ENCODE measurements around the gene ZNF821. TPM values are rescaled to one million over a fixed set of nuclear protein-coding genes. Genes with fewer than 3 reads are reported as not detected.

ZNF821 gene
- total and polyA plus RNA-seq, 2 experiments from 2014 or later: 13.5 to 24.4 TPM

DNA sequence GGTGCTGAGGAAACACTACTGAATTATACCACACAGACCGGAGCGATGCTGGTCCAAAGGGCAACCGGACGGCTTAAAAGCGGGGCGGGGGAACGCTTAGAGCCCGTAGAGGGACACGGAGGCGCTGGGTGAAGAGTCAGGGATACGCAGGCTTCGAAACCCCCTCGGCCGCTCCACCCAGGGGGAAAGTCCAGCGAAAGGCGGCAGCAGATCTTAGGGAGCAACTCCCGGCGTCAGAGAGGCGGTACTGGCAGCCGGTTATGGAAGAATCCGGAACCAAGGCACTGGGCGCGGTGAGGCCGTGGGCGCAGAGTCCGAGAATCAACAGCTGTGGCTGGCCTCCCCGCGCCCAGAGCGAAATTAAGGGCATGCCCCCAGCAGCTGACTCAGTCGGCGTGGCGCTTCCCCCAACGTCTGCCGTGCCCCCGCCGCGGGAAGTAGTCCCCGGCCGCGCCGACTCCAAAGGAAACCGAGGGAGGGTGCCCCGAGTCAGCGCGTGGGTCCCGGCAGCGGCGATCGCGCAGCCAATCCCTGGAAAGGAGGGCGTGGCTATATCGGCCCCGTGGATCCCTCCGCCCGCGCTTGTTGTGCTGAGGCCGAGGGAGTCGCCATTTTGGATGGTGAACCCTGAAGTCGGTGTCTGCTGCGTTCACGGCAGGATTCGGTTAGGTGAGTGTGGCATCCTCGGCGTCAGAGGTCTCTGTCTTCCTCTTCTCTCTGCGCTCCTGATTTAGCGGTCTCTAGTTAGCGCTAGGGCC is 11.1 kb upstream of the ZNF821 start, which contains the start of gene IST1:
Gene IST1, plus strand, starts transcription at position 611 of the 758 bp plus-strand sequence. CDS start 20,110 bp downstream, outside the sequence.
- under 1% methylated on average over 67 of the region's 67 CpGs for WGBS (ENCODE audit: low lambda C conversion rate, missing lambda C conversion rate)
- peaks cover 38% of the 10 kb centered on the region for H4K20me1 ChIP-seq (ENCODE audit: insufficient read depth, poor library complexity, severe bottlenecking)
- H2AFZ ChIP-seq: peak within 1 kb of the TSS; percentile 61
- H3K27ac ChIP-seq: peak within 1 kb of the TSS; percentile 100
- no peak for TF ChIP-seq EZH2 (IDR thresholded peaks at IDR 0.05; ENCODE audit: borderline replicate concordance)
- peak within 1 kb of the TSS; percentile 87 for H3K4me2 ChIP-seq
- H3K4me1 ChIP-seq (ENCODE audit: insufficient read depth): peaks cover 10% of the 10 kb centered on the region
- peak within 1 kb of the TSS; percentile 89 for H3K4me3 ChIP-seq
- no peaks in the 10 kb centered on the region for H3K36me3 ChIP-seq (replicated peaks; ENCODE audit: insufficient read depth, low read depth)
- no peaks in the 10 kb centered on the region for H3K9me2 ChIP-seq (replicated peaks; ENCODE audit: insufficient read depth)
- H3K27me3 ChIP-seq: no peaks in the 10 kb centered on the region
- H3K79me2 ChIP-seq: peaks cover 53% of the 10 kb centered on the region
- H3K9me3 ChIP-seq (ENCODE audit: low read depth): no peaks in the 10 kb centered on the region
- DNase-seq (ENCODE audit: low spot score): peak; percentile 99

GRCh38 chr16:71894229-71894920 is 10.4 kb upstream of the ZNF821 start:
- peaks cover 46% of the 10 kb centered on the region for H3K79me2 ChIP-seq
- peaks cover 10% of the 10 kb centered on the region for H3K4me1 ChIP-seq (ENCODE audit: insufficient read depth)
- no peaks in the 10 kb centered on the region for H3K9me3 ChIP-seq (ENCODE audit: low read depth)
- DNase-seq (ENCODE audit: low spot score): peak; percentile 67
- no peak for TF ChIP-seq EZH2phosphoT487 (IDR thresholded peaks at IDR 0.05; ENCODE audit: low read depth, severe bottlenecking, unreplicated experiment)
- peak; percentile 4 for TF ChIP-seq CTCF (IDR thresholded peaks at IDR 0.05; ENCODE audit: poor library complexity)
- H4K20me1 ChIP-seq (ENCODE audit: insufficient read depth, poor library complexity, severe bottlenecking): peaks cover 31% of the 10 kb centered on the region
- H3K27me3 ChIP-seq: no peaks in the 10 kb centered on the region
- peak overlapping the region; percentile 59 for H2AFZ ChIP-seq
- H3K4me3 ChIP-seq: peak overlapping the region; percentile 56
- H3K9me2 ChIP-seq (replicated peaks; ENCODE audit: insufficient read depth): no peaks in the 10 kb centered on the region
- H3K4me2 ChIP-seq: peak overlapping the region; percentile 81
- no peaks in the 10 kb centered on the region for H3K36me3 ChIP-seq (replicated peaks; ENCODE audit: insufficient read depth, low read depth)
- 1% methylated on average over 31 of the region's 31 CpGs for WGBS (ENCODE audit: low lambda C conversion rate, missing lambda C conversion rate)
- peak overlapping the region; percentile 100 for H3K27ac ChIP-seq

DNA sequence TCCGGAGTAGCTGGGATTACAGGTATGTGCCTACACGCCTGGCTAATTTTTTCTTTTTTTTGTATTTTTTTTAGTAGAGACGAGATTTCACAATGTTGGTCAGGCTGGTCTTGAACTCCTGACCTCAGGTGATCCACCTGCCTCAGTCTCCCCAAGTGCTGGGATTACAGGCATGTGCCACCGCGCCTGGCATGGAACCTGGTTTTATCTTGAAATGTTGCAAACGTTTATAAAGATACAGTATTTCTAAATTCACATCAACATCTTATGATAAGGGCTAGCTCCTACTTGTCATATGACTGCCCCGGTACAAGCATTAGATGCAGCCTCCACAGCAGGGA is 9.9 kb upstream of the ZNF821 start:
- 56% methylated on average over 7 of the region's 7 CpGs for WGBS (ENCODE audit: low lambda C conversion rate, missing lambda C conversion rate)
- Histone ChIP-seq H3K79me2 (peaks cover 41% of the 10 kb centered on the region), H2AFZ (peak overlapping the region; percentile 59), H3K36me3 (replicated peaks; ENCODE audit: insufficient read depth, low read depth) (no peaks in the 10 kb centered on the region), H4K20me1 (ENCODE audit: insufficient read depth, poor library complexity, severe bottlenecking) (peaks cover 26% of the 10 kb centered on the region), H3K9me2 (replicated peaks; ENCODE audit: insufficient read depth) (no peaks in the 10 kb centered on the region), H3K4me1 (ENCODE audit: insufficient read depth) (peaks cover 10% of the 10 kb centered on the region), H3K27me3 (no peaks in the 10 kb centered on the region), H3K9me3 (ENCODE audit: low read depth) (no peaks in the 10 kb centered on the region), H3K27ac (peak overlapping the region; percentile 100), H3K4me2 (peak overlapping the region; percentile 81), H3K4me3 (peak overlapping the region; percentile 56)
- DNase-seq (ENCODE audit: low spot score): no peak
- TF ChIP-seq EZH2phosphoT487 (IDR thresholded peaks at IDR 0.05; ENCODE audit: low read depth, severe bottlenecking, unreplicated experiment): no peak
- no peak for TF ChIP-seq EZH2 (IDR thresholded peaks at IDR 0.05; ENCODE audit: borderline replicate concordance)
- no peak for TF ChIP-seq CTCF (IDR thresholded peaks at IDR 0.05; ENCODE audit: poor library complexity)

GRCh38 chr16:71889147-71889546 is 5.2 kb upstream of the ZNF821 start:
- H3K9me2 ChIP-seq (replicated peaks; ENCODE audit: insufficient read depth): no peaks in the 10 kb centered on the region
- peaks cover 6% of the 10 kb centered on the region for H3K79me2 ChIP-seq
- H3K4me2 ChIP-seq: no peak overlapping the region
- no peak overlapping the region for H3K27ac ChIP-seq
- WGBS (ENCODE audit: low lambda C conversion rate, missing lambda C conversion rate): 91% methylated on average over 3 of the region's 3 CpGs
- no peak for DNase-seq (ENCODE audit: low spot score)
- TF ChIP-seq EZH2phosphoT487 (IDR thresholded peaks at IDR 0.05; ENCODE audit: low read depth, severe bottlenecking, unreplicated experiment) (no peak), CTCF (IDR thresholded peaks at IDR 0.05; ENCODE audit: poor library complexity) (no peak), EZH2 (IDR thresholded peaks at IDR 0.05; ENCODE audit: borderline replicate concordance) (no peak)
- H3K36me3 ChIP-seq (replicated peaks; ENCODE audit: insufficient read depth, low read depth): no peaks in the 10 kb centered on the region
- H3K9me3 ChIP-seq (ENCODE audit: low read depth): no peaks in the 10 kb centered on the region
- H3K4me1 ChIP-seq (ENCODE audit: insufficient read depth): no peaks in the 10 kb centered on the region
- no peaks in the 10 kb centered on the region for H3K27me3 ChIP-seq
- H3K4me3 ChIP-seq: no peak overlapping the region
- no peak overlapping the region for H2AFZ ChIP-seq
- no peaks in the 10 kb centered on the region for H4K20me1 ChIP-seq (ENCODE audit: insufficient read depth, poor library complexity, severe bottlenecking)
